Upper lobe of left lung (tissue), 4 donors: ENCODE data around the gene SYTL5.

ENCODE experiments used
- EP300 ChIP-seq, 4 donors: sonication (generic); formaldehyde crosslinking; IDR thresholded peaks; one replicate each; pipeline ENCODE4 v1.5.1; 2017; ENCODE audit warnings: antibody characterized with exemption in 4 of 4, control low read depth in 2 of 4
- POLR2AphosphoS5 ChIP-seq, 2 donors: sonication (generic); formaldehyde crosslinking; IDR thresholded peaks; one replicate each; pipeline ENCODE4 v1.5.1; 2017; ENCODE audit warnings: antibody characterized with exemption in 2 of 2
- TF ChIP-seq, protein P1 (sequence below), 6 experiments: fragments of 450-650 bp in 4 of 6; fragments of 200-600 bp in 2 of 6; sonication (generic) in 2 of 6; IDR thresholded peaks; one replicate each; pipeline ENCODE4 v1.5.1; 2016 to 2019; ENCODE audit warnings: antibody characterized with exemption in 6 of 6

DNA sequence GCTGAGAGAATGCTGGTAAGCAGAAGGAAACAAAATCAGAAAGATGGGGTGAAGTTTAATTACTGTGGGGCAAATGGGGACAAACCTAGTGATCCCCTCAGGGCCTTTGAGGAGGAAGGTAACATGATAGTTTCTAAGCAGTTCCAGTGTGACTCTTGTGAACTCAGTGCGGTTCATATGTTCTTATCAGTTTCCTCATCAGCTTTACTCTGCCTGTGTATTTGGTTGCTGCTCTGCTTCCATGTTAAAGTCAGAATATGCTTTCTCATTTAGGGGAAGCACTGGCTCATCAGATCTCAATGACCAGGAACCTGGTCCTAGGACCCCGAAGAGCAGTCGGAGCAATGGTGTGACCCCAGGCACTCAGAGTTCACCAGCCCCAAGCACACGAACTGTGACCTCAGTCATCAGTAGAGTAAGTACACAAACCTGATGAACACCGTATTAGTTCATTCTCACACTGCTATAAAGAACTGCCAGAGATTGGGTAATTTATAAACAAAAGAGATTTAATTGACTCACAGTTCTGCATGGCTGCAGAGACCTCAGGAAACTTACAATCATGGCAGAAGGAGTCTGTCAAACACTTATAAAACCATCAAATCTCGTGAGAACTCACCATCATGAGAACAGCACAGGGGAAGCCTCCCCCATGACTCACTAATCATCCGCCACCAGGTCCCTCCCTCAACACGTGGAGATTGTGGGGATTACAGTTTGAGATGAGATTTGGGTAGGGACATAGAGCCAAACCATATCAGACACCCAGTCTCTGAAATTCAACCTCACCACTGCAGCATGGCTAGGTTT, 83.0 kb downstream of the SYTL5 start:
- TF ChIP-seq POLR2AphosphoS5 (IDR thresholded peaks at IDR 0.05) (no peak), EP300 (IDR thresholded peaks at IDR 0.05) (no peak)
- TF ChIP-seq, protein P1, sequence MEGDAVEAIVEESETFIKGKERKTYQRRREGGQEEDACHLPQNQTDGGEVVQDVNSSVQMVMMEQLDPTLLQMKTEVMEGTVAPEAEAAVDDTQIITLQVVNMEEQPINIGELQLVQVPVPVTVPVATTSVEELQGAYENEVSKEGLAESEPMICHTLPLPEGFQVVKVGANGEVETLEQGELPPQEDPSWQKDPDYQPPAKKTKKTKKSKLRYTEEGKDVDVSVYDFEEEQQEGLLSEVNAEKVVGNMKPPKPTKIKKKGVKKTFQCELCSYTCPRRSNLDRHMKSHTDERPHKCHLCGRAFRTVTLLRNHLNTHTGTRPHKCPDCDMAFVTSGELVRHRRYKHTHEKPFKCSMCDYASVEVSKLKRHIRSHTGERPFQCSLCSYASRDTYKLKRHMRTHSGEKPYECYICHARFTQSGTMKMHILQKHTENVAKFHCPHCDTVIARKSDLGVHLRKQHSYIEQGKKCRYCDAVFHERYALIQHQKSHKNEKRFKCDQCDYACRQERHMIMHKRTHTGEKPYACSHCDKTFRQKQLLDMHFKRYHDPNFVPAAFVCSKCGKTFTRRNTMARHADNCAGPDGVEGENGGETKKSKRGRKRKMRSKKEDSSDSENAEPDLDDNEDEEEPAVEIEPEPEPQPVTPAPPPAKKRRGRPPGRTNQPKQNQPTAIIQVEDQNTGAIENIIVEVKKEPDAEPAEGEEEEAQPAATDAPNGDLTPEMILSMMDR (IDR thresholded peaks at IDR 0.05), result no peak
